ENCODE data around the gene CD2.

DNA sequence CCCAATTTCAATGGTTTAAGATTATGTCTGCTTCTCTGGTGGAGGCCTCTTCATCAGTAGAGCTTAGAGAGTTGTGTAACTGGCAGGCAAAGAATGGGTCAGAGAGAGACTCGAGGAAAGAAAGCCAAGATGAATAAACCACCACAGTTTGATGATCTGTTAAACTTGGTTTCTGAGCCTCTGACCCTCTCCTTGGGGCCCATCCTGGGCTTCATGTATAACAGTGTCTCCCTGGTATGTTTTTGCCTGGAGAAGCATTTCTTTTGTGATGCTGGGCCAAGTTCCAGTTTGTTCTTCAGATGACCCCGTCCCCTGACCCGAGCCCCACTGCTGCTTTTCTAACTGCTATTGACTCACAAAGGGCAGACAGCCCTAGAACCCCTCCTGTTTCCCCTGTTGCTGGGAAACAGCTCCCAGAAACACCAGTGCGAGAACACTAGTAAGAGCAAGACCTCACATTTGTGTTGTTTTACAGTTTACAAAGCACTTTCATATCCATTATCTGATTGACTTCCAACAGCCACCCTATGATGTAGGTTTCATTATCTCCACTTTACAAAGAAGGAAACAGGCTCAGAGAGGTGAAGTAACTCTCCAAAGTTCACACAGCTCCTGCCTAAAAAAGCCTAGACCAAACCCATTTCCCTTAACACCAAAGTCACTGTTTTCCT is 9.0 kb downstream of the CD2 start:
- TF ChIP-seq, protein P1, sequence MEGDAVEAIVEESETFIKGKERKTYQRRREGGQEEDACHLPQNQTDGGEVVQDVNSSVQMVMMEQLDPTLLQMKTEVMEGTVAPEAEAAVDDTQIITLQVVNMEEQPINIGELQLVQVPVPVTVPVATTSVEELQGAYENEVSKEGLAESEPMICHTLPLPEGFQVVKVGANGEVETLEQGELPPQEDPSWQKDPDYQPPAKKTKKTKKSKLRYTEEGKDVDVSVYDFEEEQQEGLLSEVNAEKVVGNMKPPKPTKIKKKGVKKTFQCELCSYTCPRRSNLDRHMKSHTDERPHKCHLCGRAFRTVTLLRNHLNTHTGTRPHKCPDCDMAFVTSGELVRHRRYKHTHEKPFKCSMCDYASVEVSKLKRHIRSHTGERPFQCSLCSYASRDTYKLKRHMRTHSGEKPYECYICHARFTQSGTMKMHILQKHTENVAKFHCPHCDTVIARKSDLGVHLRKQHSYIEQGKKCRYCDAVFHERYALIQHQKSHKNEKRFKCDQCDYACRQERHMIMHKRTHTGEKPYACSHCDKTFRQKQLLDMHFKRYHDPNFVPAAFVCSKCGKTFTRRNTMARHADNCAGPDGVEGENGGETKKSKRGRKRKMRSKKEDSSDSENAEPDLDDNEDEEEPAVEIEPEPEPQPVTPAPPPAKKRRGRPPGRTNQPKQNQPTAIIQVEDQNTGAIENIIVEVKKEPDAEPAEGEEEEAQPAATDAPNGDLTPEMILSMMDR (conservative IDR thresholded peaks at IDR 0.05 in 1 of 2, IDR thresholded peaks at IDR 0.05 in 1 of 2; ENCODE audit: extremely low read depth in 1 of 2, insufficient read depth in 1 of 2, low read depth in 1 of 2, low read length in 2 of 2), result no peak
- TF ChIP-seq EZH2 (IDR thresholded peaks at IDR 0.05; ENCODE audit: borderline replicate concordance, low read length), result no peak

Measured in mammary epithelial cell (primary cell).